ENCODE measurements around the gene RBFOX2.

- TF ChIP-seq CTCF (IDR thresholded peaks at IDR 0.05) (no peak), POLR2A (IDR thresholded peaks at IDR 0.05) (no peak), EP300 (IDR thresholded peaks at IDR 0.05) (no peak)
Observed at GRCh38 chr22:36012332-36012731, 16.3 kb downstream of the RBFOX2 start.
